GM18873 (cell line): ENCODE data around the gene MOB3C.

Experiments
- ATAC-seq: cut with Tn5 transposase; IDR thresholded peaks from one replicate; pipeline ENCODE4 v1.9.1; 2021; ENCODE audit warnings: mild to moderate bottlenecking, moderate library complexity, moderate number of reproducible peaks; ENCODE audit not compliant: unreplicated experiment, low FRiP score

The MOB3C gene

DNA sequence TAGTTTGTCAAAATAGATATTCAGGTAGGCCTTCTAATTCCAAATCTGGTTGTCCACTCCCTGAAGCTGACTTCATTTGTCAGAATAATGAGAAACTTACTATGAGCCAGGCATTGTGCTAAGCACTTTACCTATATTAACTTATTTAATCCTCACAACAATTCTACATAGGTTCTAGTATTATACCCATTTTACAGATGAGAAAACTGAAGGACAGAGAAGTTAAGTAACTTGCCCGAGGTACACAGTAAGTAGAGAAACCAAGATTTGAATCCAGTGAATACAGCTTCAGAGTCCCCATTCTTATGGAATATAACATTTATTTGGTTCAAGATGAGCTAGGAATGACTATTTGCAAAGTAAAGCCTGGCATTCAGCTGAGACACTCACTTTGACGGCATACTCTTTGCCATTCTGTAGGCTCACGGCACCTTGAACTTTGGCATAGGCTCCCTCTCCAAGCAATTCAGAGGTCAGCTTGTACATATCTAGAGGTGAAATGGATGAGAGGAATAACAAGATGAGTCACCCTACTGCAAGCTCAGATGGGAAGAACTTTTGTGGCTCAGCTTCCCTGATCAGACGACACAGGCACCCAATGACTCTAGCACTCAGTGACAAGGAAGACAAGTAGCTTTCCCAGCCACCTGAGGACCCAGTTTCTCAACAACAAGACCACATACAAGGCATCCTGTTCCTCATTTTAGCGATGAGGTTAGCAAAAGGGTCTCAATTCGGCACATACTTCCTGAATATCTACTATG, 36.3 kb downstream of the MOB3C start:
- ATAC-seq: no peak

DNA sequence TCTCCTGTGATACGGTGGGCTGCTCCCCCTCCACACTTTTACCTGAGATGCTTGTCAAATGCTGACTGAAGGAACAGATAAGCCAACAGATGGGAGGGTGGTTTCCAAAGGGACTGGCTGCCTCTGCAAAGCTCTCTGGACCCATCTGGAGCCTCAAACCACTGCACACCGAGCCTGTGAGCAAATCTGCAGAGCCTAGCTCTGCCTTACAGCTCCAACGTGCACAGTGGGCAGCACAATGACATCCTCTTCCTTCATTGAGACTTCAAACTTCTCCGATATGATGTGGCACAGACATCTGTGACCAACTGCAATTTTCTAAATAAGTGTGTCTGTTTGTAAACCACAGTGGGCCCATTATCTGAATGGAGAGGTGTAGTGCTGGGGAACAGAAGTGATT, 38.9 kb downstream of the MOB3C start:
- ATAC-seq: no peak

DNA sequence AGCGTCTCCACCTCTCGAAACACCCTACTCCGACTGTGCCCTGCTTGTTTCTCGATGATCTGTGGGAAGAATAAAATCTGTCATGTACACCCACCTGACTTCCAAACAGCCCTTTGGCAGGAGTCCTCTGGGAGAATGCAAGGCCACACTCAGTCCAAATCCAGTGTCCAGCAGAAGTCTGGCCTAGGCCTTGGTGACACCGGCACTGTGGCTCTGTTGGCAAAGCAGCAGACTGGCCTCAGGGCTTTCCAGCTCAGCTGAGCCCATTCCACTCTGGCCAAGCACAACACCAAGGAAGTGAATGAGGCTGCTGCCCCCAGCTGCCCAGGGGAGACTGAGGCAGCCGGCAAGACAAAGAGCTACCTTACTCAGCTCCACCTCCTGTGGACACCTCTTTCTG, 40.0 kb downstream of the MOB3C start:
- no peak for ATAC-seq

DNA sequence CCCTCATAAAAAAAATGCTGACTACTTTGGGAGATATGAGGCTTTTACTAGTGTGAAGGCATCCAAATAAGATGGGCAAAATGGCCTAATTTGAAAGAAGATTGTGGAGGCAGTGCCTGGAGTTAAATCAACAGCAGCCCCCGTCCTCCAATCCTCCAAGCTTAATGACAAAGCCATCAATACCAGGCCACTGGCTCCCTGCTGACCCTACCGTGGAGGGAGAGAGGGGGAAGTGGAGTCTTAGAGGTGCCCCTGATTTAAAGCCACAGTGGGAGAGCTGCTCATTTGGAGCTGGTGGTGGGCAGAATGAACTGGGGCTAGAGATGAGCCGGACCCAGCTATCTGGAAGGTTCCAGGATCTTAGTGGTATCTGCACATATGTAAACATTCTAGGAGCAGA, 40.8 kb downstream of the MOB3C start:
- ATAC-seq: no peak

DNA sequence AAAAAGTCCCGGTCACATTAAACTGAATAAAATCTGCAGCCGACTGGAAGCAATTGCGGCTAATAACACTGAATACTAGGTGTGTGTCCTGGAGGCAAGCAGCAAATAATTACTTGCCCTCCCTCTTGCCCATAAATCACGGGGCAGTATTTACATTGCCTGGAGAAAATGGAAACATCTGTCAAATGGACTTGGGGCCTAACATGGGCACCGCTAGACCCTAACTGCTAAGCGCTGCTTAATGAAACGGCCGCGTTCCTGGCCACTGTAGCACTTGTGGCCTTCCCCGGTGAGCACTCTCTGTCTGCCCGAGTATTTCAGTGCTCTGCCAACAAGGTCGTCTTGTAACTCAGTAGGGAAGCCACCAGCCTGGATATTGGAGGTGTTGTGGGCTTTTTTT, 41.3 kb downstream of the MOB3C start:
- ATAC-seq: no peak

DNA sequence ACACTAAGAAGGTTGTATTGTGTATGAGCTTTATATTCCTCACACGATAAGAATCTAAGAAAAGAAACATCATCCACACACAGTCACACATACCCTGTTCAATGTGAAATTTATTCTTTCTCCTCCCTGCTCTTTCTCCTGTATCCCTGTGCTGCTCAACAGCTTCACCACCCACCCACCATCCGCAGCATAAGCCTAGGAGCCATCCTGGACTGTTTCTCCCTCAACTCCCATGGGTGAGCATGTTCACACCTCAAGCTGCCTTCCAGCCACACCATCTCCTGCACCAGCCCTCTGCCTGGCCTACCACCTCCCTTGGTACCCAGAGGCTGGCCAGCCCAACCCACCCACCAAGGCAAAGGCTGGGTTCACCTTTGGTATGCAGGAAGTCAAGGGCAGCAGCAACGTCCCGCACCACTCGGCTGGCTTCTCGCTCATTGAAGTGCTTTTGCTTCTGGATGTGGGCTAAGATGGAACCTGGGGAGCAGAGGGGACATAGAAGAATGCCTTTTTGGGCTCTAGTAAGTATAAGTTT, 44.9 kb downstream of the MOB3C start:
- no peak for ATAC-seq

DNA sequence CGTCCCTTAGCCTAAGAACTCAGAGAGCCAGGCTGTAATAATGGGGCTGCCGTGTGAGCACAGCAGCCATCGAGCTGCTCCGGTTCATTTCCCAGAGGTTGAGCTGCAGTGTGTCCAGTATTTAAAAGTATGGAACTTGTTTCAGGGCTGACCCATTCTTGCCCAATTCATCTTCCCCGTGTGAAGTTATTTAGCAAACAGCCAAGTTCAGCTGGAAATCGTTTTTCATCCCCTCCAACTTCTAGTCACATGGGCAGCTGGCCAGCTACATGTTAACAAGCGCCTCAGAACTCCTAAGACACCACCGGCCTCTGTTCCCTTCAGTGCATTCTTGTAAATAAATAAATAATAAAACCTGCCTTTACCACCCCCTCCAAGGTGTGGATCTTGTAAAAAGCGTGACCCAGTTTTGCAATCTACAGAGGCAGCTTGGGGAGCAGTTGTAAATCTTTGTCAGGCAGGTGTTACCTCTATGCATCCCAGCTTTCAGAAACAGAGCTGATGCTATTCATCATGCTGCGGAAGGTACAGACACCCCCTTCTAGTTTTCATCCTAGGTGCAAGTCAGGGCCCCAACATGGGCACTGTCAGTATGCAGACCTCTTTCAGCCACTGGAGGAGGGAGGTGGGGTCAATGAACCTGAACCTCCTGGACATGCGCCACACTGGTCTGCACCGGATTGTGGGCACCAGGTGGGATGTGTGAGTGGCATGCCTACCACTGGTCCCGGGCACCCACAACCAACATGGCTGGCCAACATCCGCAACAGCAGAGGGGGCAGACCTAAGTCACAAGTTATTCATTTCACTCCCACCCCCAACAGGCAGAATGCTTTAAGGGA, 46.5 kb downstream of the MOB3C start:
- ATAC-seq: no peak

DNA sequence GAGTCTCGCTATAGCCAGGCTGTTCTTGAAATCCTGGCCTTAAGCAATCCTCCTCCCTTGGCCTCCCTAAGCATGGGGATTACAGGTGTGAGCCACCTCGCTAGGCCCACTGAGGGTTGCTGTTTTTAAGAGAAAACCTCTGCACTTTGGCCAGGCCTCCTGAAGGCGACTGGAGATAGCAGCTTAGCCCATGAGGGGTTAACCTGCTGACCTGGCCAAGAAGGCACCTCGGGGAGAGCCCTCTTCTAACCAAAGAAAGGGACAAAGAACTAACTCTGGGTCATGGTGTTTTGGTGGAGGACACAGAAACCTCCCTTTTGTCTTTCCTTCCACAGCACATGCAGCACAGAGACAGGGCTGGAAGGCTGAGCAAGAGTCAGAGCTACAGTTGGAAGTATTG, 47.5 kb downstream of the MOB3C start:
- no peak for ATAC-seq

DNA sequence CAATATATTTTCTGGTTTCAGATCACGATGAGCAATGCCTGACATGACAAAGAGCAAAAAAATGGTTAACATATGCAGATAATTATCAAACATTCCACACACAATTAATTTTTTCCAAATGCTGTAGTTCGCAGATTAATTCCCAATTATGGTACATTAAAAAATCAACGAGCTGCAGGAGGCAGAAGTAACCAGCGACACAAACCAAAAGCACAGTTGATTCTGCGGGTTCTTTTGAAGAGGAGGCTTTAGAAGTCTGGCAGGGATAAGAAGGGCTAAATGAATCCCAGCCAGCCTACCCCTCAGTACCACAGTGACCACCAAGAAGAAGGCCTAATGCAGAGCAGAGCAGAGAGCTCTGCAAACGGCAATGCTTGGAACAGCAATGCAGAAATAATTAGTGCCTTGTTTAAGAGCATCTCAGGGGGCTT, 48.1 kb downstream of the MOB3C start:
- ATAC-seq: no peak

DNA sequence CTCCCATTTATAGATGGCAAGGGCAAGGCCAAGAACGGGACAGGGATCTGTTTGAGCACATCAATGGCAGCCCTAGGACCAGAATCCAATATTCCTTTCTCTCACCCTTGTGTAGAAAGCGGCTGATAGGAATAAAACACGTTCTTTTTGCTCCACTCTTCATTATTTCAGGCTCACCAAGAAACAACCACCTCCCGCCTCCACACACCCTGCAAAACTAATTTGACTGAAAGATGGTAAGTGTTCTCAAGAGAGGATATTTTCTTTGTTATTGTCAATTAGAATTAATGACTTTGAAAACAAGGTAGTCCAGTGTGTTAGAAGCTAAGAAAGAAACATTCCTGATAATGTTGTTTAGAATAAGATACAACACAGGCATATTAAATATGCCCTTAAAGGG, 53.3 kb downstream of the MOB3C start:
- ATAC-seq: no peak

DNA sequence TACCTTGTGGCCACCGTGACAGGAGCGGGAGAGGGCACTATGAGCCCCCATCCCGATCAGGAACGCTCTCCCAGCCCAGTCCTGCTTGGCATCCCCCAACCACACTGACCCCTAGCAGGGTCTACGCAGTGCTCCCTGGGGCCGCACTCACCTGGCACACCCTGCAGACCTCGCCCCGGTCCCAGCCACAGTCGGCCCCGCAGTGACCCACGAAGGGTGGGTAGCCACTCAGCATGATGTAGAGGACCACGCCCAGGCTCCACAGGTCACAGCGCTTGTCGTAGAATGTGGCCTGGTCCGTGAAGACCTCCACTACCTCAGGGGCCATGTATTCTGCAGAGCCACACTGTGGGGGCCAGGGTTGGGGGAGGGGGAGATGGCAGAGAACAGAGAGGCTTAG, 54.1 kb downstream of the MOB3C start:
- ATAC-seq: no peak

DNA sequence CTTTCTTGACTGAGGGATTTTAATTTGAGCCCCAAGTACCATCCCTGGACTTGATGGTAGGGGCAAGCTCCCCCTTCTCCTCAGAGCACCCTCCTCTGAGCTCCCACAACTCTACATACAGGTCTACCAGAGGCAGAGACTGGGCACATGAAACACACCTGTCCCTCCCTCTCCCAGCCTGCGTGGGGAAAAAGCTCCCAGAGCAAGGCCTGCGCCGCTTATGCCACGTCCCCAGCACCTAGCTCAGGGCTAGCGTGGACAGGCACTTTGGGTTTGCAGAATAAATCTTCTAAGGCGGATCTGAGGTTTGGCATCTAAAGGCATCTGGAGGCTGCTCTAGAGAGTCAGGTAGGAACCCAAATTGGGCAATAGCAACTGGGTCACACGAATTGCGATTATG, 57.6 kb downstream of the MOB3C start:
- ATAC-seq: no peak

DNA sequence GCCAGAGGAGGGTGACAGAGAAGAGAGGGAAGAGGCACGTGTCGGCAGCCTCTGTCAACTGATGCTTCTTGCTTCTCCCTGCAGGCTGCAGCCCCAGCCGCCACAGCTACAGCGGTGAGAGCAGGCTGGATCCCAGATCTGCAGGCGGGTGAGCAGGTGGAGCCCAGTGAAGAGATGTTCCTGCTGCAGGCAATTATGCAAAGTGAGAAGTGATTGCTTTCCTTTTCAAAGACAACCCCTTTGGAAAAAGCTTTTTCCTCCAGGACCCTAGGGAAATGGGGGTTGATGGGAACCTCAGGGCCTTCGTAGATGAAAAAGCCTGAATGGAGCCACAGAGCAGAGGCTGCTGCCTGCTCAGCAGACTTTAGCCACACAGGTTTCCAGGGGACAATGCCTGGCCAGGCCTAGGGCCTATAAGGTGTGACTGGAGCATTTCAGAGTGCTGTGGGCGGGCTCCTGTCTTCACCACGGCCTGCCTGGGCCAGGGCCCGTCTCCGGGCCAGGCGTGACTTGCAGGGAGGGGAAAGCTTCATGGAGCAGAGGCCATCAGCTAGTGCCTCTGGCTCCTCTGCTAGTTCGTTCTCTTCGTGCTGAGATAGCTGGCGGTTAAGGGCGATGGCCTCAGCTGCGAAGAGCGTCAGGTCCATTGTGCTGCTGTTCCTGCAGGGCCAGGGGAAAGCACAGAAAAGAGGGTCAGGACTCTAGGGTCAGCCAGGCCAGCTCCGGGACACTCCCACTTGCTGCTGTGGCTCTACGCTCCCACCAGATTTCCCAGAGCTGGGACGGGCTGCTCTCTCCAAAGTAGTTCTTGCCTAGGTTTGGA, 58.3 kb downstream of the MOB3C start:
- ATAC-seq: no peak
